Liver (tissue), 3 donors: ENCODE measurements around the gene SLC4A11.

Experiments used
- FOXA1 ChIP-seq: IDR thresholded peaks from 2 replicates; pipeline ENCODE4 v1.6.1; 2016; ENCODE audit warnings: antibody characterized with exemption
- GABPA ChIP-seq, 2 donors: IDR thresholded peaks in 1 of 2; conservative IDR thresholded peaks in 1 of 2; 2 replicates each; pipeline ENCODE4 v1.6.1; 2016; ENCODE audit warnings: antibody characterized with exemption in 2 of 2, mild to moderate bottlenecking in 1 of 2, moderate library complexity in 1 of 2
- TF ChIP-seq, protein P1 (sequence below): fragments of 150-350 bp; IDR thresholded peaks from 2 replicates; pipeline ENCODE4 v1.5.1; 2017; ENCODE audit warnings: improper control_type of control experiment, low read depth, low read length; ENCODE audit not compliant: missing input control
- TF ChIP-seq, protein P2 (sequence below): IDR thresholded peaks from 2 replicates; pipeline ENCODE4 v1.6.1; 2016; ENCODE audit warnings: antibody characterized with exemption, mild to moderate bottlenecking
- donor health status: healthy.
- donor health status: healthy.

DNA sequence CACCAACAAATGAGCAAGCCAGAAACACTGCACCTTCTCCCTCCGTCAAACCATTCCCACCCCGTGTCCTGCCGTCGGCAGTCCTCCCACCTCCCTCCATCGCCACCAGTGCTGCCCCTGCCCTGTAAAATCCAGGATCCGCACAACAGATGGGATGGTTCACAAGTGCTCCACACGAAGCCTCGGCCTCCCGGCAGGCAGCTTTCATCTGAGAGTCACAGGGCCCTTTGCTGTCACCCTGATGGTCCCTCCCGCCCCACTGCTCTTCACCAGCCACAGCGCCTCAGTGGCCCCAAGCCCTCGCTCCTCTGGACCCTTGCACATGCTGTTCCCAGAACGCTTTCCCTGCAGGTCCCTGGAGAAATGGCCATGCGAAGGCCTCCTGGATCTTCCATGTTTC lies 12.1 kb downstream of the SLC4A11 start:
- TF ChIP-seq, protein P1, sequence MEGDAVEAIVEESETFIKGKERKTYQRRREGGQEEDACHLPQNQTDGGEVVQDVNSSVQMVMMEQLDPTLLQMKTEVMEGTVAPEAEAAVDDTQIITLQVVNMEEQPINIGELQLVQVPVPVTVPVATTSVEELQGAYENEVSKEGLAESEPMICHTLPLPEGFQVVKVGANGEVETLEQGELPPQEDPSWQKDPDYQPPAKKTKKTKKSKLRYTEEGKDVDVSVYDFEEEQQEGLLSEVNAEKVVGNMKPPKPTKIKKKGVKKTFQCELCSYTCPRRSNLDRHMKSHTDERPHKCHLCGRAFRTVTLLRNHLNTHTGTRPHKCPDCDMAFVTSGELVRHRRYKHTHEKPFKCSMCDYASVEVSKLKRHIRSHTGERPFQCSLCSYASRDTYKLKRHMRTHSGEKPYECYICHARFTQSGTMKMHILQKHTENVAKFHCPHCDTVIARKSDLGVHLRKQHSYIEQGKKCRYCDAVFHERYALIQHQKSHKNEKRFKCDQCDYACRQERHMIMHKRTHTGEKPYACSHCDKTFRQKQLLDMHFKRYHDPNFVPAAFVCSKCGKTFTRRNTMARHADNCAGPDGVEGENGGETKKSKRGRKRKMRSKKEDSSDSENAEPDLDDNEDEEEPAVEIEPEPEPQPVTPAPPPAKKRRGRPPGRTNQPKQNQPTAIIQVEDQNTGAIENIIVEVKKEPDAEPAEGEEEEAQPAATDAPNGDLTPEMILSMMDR = no peak
- TF ChIP-seq, protein P2, sequence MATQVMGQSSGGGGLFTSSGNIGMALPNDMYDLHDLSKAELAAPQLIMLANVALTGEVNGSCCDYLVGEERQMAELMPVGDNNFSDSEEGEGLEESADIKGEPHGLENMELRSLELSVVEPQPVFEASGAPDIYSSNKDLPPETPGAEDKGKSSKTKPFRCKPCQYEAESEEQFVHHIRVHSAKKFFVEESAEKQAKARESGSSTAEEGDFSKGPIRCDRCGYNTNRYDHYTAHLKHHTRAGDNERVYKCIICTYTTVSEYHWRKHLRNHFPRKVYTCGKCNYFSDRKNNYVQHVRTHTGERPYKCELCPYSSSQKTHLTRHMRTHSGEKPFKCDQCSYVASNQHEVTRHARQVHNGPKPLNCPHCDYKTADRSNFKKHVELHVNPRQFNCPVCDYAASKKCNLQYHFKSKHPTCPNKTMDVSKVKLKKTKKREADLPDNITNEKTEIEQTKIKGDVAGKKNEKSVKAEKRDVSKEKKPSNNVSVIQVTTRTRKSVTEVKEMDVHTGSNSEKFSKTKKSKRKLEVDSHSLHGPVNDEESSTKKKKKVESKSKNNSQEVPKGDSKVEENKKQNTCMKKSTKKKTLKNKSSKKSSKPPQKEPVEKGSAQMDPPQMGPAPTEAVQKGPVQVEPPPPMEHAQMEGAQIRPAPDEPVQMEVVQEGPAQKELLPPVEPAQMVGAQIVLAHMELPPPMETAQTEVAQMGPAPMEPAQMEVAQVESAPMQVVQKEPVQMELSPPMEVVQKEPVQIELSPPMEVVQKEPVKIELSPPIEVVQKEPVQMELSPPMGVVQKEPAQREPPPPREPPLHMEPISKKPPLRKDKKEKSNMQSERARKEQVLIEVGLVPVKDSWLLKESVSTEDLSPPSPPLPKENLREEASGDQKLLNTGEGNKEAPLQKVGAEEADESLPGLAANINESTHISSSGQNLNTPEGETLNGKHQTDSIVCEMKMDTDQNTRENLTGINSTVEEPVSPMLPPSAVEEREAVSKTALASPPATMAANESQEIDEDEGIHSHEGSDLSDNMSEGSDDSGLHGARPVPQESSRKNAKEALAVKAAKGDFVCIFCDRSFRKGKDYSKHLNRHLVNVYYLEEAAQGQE = no peak
- no peak for TF ChIP-seq GABPA (IDR thresholded peaks at IDR 0.05 in 1 of 2, conservative IDR thresholded peaks at IDR 0.05 in 1 of 2)
- TF ChIP-seq FOXA1 = no peak
